Gastrocnemius medialis (tissue), 4 donors: ENCODE data around the gene TAT.

Source experiments
- CTCF ChIP-seq, 5 experiments: fragments of 450-650 bp in 3 of 5; fragments of 200-600 bp in 2 of 5; sonication (generic) in 2 of 5; IDR thresholded peaks in 4 of 5; conservative IDR thresholded peaks in 1 of 5; 1 replicate in 4 of 5; 2 replicates in 1 of 5; pipeline ENCODE4 v1.5.1; 2016 to 2019; ENCODE audit warnings: antibody characterized with exemption in 5 of 5, mild to moderate bottlenecking in 3 of 5, moderate library complexity in 3 of 5
- POLR2A ChIP-seq, 2 donors: fragments of 450-650 bp; IDR thresholded peaks; one replicate each; pipeline ENCODE4 v1.6.1; 2017; ENCODE audit warnings: antibody characterized with exemption in 2 of 2, mild to moderate bottlenecking in 2 of 2, moderate library complexity in 2 of 2

DNA sequence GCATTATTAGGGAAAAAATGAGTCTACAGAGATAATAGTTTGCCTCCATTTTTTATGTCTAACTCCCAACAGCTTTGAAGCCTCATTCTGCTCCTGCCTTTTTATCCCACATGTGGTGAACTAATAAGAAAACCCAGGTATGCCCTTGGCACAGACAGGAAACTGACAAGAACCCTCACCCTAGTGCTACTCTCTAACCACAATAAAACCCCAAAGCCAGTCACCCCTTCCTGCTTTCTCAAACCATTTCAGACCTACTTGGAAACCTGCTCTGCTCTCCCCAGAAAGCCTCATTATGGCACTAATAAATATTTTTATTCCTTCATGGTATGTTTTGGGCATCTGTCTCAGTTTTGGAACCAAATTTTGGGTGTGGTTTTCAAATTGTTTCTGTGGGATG, 45.2 kb upstream of the TAT start:
- TF ChIP-seq CTCF (IDR thresholded peaks at IDR 0.05 in 4 of 5, conservative IDR thresholded peaks at IDR 0.05 in 1 of 5) (no peak), POLR2A (IDR thresholded peaks at IDR 0.05) (no peak)
